ENCODE results near the gene EVX1.
A peak's percentile ranks its signal among the peaks of the same experiment; 100 is the strongest.

EVX1 gene

GRCh38 chr7:27235387-27236311, 7.0 kb upstream of the EVX1 start:
- peak; percentile 25 for DNase-seq (ENCODE audit: low spot score)

- DNase-seq (ENCODE audit: low spot score) = no peak
These were observed 4.8 kb upstream of the EVX1 start for GRCh38 chr7:27237735-27238334.

DNA sequence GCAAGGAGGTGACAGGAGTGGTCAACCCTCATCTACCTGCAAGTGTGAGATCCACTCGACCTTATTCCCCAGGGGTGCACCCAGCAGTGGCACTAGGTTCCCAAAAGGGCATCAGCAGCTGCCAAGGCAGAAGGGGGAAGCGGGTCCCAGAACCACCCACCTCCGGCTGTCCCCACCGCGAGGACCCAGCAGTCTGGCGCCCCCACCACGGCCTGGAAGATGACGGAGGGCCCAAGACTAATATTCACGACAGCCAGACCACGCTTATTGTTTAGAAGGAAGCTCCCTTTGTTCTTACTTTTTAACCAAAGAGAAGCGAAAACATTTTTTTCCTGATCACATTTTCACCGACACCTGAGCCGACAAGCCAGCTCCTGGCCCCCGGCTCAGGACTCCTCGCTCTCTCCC, 3.6 kb upstream of the EVX1 start:
- no peak for DNase-seq (ENCODE audit: low spot score)

- no peak for DNase-seq (ENCODE audit: low spot score)
These were observed 3.1 kb upstream of the EVX1 start for GRCh38 chr7:27239387-27240014.

DNA sequence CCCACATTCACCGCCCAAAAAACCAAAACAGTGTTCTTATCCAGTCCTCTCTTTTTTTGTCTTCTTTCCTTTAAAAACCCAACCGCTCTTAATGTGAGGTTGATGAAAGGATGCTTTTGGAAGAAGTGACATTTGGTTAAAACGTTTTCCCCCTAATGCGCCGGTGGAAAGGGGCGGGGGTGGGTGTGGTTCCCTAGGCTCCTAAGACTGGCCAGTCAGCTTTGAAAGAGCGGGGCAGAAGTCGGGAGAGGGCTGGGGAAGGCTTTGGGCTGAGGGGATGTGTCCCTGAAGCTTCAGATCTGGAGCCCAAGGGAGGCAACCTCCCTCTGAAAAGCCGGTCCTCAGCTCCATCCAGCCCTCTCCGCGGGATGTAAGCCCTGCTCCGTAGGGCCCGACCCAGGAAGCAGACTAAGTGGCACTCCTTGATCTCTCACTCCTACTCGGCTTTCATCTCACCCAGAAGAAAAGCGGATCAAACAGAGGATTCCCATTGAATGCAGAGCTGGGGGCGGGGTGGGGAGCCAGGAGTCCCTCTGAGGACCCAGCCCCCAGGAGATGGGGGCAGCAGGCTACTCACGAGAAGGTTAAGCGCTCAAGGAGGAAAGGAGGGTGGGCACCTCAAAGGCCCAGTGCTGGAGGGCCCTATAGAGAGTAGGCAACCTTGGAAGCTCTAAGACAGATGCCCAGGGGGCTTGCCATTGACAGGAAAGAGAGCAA, 2.4 kb upstream of the EVX1 start:
- DNase-seq (ENCODE audit: low spot score) = no peak

DNA sequence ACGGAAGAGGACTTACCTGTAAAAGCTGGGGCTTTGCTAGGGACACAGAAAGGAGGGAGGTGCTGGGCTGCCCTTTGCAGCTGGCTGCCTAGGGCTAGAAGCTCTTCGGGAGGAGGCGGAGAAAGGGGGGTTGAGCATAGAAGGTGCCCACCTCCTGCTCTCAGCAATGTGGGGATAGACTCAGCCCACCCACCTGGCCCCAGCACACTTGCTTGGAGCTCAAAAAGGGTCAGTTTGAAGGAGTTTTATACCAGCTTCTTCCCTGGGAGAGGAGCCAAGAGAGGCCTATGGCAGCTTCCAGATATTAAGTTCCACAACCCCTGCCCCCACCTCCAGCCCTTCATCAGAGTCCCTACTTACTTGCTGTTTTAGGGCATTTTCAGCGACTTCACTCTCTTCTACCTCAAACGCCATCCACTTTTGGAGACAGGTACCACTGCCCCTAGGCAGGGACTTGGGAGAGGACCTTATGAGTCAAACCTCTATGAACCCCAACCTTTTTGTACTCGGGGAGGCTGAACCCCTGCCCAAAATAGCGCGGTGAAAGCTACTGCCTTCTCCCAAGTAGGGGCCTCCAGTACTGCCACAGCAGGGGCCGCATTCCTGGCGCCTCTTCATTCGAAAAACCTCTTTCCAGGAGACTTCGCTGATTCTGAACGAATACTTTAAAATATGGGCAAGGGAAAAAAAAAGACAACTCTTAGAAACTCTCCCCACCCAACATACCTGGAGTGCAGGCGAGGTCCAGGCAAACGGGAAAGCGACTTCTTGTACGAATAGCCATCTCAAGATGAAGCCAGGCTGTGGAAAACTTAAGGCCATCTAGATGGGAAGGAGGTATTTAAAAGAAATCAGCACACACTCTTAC, 1.2 kb upstream of the EVX1 start:
- no peak for DNase-seq (ENCODE audit: low spot score)

DNA sequence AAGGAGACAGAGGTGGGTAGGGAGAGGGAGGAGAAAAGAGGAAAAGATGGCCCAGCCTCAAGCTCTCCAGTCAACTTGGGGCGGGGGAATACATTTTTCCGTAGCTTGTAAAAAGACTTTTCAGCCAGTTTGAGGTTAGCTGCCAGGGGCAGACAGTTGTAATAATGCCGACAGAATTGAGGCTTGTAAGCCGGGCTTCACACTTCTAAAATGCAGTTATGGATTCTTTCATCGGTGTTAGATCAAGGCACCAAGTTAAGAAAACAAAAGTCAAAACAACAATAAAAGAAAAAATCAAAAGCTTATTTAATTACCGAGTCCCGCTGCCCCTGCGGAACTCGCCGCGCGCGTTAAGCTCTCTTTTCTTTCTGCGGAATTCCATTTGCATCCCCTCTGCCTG, 448 bp upstream of the EVX1 start:
- no peak for DNase-seq (ENCODE audit: low spot score)

DNA sequence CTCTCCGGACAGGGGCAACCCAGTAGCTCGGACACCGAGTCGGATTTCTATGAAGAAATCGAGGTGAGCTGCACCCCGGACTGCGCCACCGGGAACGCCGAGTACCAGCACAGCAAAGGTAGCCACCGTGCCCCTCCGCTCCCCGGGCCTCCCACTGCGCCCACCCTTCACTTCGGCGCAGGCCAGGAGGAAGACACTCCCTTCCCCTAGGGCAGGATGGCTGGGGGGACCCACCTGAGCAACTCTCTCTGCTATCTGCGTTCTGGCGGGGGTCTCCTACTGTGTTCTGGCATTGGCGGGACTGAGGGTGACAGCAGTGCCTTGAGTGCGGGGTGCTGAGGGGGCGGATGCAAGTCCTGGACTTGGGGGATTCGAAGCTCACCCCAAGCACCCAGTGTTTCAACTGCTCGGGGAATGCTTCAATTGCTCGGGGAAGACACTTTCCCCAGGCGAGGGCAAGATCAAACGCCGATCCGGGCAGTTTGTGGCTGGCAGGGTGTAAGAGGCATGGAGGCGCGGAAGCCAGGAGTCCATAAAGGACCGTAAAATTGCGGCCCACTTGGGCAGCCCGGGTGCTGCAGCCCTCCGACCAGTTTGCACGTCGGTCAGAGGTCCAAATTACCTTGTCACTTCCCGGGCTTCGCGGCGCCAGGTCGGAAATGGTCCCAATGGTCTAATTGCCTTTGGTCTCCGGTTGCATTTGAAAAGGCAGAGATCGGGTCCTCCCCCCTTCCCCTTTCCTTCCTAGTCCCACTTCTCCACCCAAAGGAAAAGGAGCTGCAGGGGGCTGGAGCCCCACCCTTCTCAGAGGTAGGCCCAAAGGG, 950 bp downstream of the EVX1 start:
- no peak for DNase-seq (ENCODE audit: low spot score)

DNA sequence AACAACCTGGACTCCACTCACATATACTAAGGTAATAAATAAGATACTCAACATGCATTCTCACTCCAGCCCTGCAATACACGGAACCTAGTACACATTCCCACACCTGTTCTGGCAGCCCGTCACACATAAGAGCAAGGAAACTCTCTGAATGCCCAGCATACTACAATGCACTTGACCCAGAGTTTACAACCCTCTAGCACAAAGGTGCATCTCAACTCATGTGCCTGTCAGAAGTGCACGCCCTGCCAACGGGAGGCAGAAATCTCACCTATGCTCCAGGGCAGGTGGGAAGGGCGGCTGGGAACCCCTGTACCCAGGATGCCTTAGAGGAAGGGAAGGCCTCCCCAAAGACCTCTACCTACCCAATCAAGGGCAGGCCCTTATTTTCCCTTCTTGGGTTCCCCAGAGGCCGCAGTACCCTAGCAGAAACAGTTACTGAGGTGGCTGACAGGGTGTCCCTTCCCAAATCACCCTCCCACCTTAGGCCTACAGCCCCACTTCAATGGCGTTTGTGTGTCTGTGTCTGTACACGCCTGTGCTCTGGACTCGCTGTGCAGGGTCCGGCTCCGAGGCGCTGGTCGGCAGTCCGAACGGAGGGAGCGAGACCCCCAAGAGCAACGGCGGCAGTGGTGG, 2.0 kb downstream of the EVX1 start:
- no peak for DNase-seq (ENCODE audit: low spot score)

DNA sequence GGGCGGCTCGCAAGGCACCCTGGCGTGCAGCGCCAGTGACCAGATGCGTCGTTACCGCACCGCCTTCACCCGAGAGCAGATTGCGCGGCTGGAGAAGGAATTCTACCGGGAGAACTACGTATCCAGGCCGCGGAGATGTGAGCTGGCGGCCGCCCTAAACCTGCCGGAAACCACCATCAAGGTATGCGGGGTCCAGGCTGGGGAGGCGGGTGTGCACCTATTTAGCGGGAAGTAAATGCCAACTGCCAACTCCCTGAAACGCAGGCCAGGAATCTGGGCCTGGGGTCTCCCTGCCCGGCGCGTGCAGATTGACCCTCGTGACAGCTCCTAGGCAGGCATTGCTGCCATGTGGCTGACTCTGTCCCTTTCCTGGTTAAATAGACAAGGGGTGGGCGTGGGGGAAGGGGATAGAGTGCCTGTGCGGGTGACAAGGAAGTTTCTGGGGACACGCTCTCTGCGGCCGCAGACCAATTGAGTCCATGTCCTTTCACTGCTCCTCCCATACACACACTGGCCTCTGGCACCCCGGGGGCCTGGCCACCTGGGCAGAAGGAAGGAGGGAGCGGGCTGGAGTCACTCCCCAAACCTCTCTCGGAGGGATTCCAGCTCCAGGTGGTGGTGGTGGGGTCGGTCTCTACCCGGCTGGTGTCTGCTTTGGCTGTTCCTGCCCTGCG, 2.7 kb downstream of the EVX1 start:
- no peak for DNase-seq (ENCODE audit: low spot score)

GRCh38 chr7:27245798-27246691, 3.4 kb downstream of the EVX1 start:
- DNase-seq (ENCODE audit: low spot score) = no peak

- no peak for DNase-seq (ENCODE audit: low spot score)
These were observed 4.4 kb downstream of the EVX1 start for GRCh38 chr7:27247000-27247399.

DNA sequence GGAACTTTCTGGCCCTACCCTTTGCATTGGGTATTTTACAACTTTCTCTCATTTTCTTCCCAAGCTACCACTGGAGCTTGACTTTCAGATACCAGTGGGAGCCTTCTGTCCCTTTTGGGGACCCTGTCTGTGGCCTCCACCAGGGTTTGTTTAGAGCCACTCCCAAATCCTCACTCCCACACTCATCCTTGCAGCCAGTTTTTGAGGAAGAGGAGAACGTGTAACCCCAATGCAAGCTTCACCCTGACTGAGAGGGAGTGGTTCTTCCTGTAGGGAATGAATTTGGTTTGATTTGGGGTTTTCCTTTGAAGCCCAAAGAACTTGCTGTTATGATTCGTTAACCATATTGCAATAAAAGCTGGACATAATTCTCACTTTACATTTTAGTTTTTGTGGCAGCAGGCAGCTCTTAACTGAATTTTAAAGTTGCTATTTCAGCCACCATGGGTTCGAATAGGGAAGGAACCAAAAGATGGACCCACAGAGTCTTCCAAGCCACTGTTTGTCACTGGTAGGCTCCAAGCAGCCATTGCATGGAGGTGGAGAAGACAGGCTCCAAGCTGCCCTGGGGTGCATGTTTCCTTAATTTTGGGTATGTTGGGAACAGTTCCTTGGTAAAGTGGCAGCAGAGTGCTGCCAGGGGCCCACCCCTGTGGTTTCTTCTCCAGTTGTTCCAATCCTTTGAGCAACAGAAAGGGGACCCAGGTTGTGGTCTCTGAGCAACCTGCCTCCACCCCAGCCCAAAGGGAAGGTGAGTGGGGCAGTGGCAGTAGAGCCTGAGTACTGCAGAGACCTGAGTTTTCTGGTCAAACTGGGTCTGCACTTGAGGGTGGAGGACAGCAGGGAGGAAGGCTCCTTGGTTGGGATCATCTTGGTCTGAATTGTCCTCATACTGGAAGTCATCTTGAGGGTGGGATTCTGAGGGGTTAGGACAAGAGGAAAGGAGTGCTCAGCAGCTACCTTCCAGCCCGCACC, 5.1 kb downstream of the EVX1 start:
- DNase-seq (ENCODE audit: low spot score) = no peak

GRCh38 chr7:27248427-27248806, 5.8 kb downstream of the EVX1 start:
- no peak for DNase-seq (ENCODE audit: low spot score)

DNA sequence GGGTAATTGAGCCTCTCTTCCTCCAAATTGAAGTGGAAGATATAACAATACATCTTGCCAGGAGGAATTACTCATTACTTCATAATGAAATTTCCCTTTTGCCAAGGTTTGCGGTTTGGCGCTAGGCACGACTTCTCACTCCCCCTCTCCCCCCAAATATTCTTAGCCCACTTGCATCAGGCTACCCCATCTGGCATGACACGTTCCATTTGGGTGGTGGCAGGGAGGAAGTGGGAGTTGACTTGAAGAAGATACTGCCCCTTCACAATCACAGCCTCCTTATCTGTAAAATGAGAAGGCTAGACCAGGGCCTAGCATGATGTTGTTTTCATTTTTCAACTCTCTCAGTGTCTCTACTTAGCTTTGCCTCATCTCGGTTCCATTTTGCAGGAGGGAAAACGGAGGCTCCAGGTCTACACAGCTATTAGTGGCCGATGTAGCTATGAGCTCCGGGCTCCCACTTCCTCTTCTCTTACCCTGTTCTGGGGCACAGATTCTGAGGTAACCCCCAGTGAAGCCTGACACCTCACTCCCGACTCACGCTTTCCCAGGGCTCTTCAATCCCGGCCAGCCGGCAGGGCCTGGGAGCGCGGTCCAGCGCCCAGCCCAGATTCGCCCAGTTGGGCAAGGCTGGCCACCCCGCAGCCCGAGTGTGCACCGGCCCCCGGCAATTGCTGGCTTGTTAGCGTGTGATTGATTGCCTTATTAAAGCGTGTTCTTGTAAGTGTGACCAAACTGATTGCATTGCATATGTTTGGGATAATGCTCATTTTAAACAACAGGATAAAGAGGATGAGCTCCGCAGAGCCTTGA, 6.5 kb downstream of the EVX1 start:
- no peak for DNase-seq (ENCODE audit: low spot score)
